PC-3 (cell line): ENCODE measurements around the gene GSTM3. TPM values are rescaled to one million over a fixed set of nuclear protein-coding genes. Genes with fewer than 3 reads are reported as not detected.

ENCODE experiments used
- ATAC-seq: fragments of 200-7000 bp; cut with Tn5 transposase; 2 replicates; pipeline ENCODE4 v1.9.1; 2020; ENCODE audit warnings: mild to moderate bottlenecking, moderate library complexity
- BruUV-seq: library from RNA; stranded (reverse); fragments of 400-500 nt; replicated peaks from 2 replicates; lab custom pipeline; 2021; lab: Mats Ljungman, UMichigan
- CTCF ChIA-PET: fragments of 300-600 bp; sonication (Branson Sonifier 250); formaldehyde crosslinking; loops from one replicate; lab custom pipeline; 2022; ENCODE audit warnings: antibody characterized with exemption; lab: Charles Lee
- POLR2A ChIA-PET: fragments of 300-600 bp; sonication (Branson Sonifier 250); formaldehyde crosslinking; loops from one replicate; lab custom pipeline; 2022; ENCODE audit warnings: antibody characterized with exemption; ENCODE audit not compliant: unreplicated experiment; lab: Charles Lee
- DNase-seq: peaks from one replicate; pipeline ENCODE4 v3.0.0-alpha.2; 2015
- H2AFZ ChIP-seq: fragments of 300-600 bp; sonication (generic); 2 replicates; pipeline ENCODE4 v1.6.0; 2016; ENCODE audit warnings: antibody characterized with exemption, low read length
- H3F3A ChIP-seq: fragments of 300-600 bp; sonication (generic); one replicate; pipeline ENCODE4 v1.6.0; 2017; ENCODE audit warnings: antibody characterized with exemption, low read length, control low read depth, mild to moderate bottlenecking; ENCODE audit not compliant: unreplicated experiment
- H3K27ac ChIP-seq: fragments of 300-600 bp; sonication (generic); 2 replicates; pipeline ENCODE4 v1.5.1; 2016; ENCODE audit warnings: mild to moderate bottlenecking, low read length
- H3K27me3 ChIP-seq: fragments of 300-600 bp; sonication (generic); 2 replicates; pipeline ENCODE4 v1.6.1; 2016; ENCODE audit warnings: low read length, mixed read lengths
- H3K36me3 ChIP-seq: fragments of 300-600 bp; sonication (generic); 2 replicates; pipeline ENCODE4 v1.6.1; 2016; ENCODE audit warnings: low read depth, mixed run types, low read length, mixed read lengths
- H3K4me1 ChIP-seq: fragments of 300-600 bp; sonication (generic); 2 replicates; pipeline ENCODE4 v1.5.1; 2016; ENCODE audit warnings: low read length; ENCODE audit not compliant: insufficient read depth
- H3K4me2 ChIP-seq: fragments of 300-600 bp; sonication (generic); 2 replicates; pipeline ENCODE4 v1.6.0; 2016; ENCODE audit warnings: low read length
- H3K4me3 ChIP-seq: fragments of 300-600 bp; sonication (generic); 2 replicates; pipeline ENCODE4 v1.5.1; 2016; ENCODE audit warnings: mild to moderate bottlenecking, low read length, mixed read lengths
- H3K79me2 ChIP-seq: fragments of 300-600 bp; sonication (generic); 2 replicates; pipeline ENCODE4 v1.6.1; 2017; ENCODE audit warnings: low read length, mixed read lengths
- H3K9ac ChIP-seq: fragments of 300-600 bp; sonication (generic); 2 replicates; pipeline ENCODE4 v1.6.0; 2016; ENCODE audit warnings: mild to moderate bottlenecking, low read length
- H3K9me2 ChIP-seq: fragments of 300-600 bp; sonication (generic); replicated peaks from 2 replicates; pipeline ENCODE4 v1.6.1; 2016; ENCODE audit warnings: mixed run types, low read length, mixed read lengths
- H3K9me3 ChIP-seq: fragments of 300-600 bp; sonication (generic); 2 replicates; pipeline ENCODE4 v1.6.1; 2016; ENCODE audit warnings: low read length, mixed read lengths
- H4K20me1 ChIP-seq: fragments of 300-600 bp; sonication (generic); 2 replicates; pipeline ENCODE4 v1.6.1; 2016; ENCODE audit warnings: low read length, mixed read lengths
- EZH2 ChIP-seq: fragments of 300-600 bp; sonication (generic); IDR thresholded peaks from one replicate; pipeline ENCODE4 v1.6.1; 2017; ENCODE audit warnings: antibody characterized with exemption, mild to moderate bottlenecking, low read length; ENCODE audit not compliant: unreplicated experiment
- EZH2phosphoT487 ChIP-seq: fragments of 300-600 bp; sonication (generic); IDR thresholded peaks from 2 replicates; pipeline ENCODE4 v1.6.1; 2018; ENCODE audit warnings: mild to moderate bottlenecking, antibody characterized with exemption, low read length, borderline replicate concordance
- intact Hi-C: fragments of 100-400 bp; cut with micrococcal nuclease; formaldehyde crosslinking; loops from 2 replicates; pipeline ENCODE4 v1.9.0; 2023
- total RNA-seq: library from RNA; depleted of rRNA; stranded (reverse); fragments of >200 nt; gene quantifications from 2 replicates; pipeline ENCODE4 v1.2.3, GENCODE V29; 2014
- TF ChIP-seq, protein P1 (sequence below): fragments of 300-600 bp; sonication (generic); conservative IDR thresholded peaks from 2 replicates; pipeline ENCODE4 v1.5.1; 2017; ENCODE audit warnings: antibody characterized with exemption, low read depth, mild to moderate bottlenecking, low read length

Gene GSTM3
- total RNA-seq, 1 experiment from 2014 or later = 76.6 TPM

DNA sequence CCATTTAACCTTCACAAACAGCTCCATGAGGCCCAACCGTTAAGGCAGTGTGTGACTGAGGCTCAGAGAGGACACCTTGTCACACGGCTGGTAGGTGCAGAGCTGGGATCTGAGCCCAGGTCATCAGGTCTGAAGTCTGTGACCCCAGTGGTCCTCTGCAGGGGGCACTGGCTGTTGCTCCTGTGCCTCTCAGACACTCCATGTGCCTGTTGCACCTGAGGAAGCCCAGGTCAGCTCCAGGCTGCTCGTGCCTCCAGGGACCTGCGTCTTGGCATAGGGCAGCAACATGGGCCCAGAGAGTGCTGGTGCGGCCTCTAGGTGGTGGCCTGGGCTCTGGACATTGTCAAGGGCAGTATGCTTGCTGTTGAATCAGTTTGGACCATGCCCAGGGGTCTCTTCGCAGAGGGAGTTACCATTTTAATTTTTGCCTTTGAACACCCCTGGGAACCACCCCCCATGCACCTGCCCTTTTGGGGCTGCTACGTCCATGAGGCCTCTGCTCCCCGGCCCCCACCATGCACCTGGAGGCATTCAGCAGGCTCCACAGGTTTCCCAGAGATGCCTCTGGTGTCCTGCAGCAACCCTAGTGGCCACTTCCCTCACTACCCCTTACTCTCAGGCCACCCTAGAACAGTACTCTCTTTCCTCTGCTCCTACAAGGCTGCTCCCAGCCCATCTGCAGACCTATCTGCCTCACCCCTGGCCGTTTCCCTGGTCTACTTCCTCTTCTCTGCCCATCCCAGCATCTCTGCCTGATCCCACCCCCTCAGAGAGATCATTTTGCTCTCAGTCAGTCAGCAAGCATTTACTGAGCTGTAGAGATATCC lies 48.1 kb upstream of the GSTM3 start:
- H3F3A ChIP-seq = no peaks in the 10 kb centered on the region
- DNase-seq (peak; percentile 39), ATAC-seq (peak; percentile 44)
- no peak overlapping the region for H2AFZ ChIP-seq
- TF ChIP-seq, protein P1, sequence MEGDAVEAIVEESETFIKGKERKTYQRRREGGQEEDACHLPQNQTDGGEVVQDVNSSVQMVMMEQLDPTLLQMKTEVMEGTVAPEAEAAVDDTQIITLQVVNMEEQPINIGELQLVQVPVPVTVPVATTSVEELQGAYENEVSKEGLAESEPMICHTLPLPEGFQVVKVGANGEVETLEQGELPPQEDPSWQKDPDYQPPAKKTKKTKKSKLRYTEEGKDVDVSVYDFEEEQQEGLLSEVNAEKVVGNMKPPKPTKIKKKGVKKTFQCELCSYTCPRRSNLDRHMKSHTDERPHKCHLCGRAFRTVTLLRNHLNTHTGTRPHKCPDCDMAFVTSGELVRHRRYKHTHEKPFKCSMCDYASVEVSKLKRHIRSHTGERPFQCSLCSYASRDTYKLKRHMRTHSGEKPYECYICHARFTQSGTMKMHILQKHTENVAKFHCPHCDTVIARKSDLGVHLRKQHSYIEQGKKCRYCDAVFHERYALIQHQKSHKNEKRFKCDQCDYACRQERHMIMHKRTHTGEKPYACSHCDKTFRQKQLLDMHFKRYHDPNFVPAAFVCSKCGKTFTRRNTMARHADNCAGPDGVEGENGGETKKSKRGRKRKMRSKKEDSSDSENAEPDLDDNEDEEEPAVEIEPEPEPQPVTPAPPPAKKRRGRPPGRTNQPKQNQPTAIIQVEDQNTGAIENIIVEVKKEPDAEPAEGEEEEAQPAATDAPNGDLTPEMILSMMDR = peak; percentile 52; the same call in 1 of the 2 replicates
- no peak for TF ChIP-seq EZH2phosphoT487
- H3K9ac ChIP-seq = no peak overlapping the region
- ChIA-PET CTCF (interaction anchor here (0.6 to 0.7 kb wide), 2 partner anchors 39 to 196 kb away, joined by 4 read pairs; partner anchors contain the start of gene AHCYL1), POLR2A (no interaction called here)
- H3K79me2 ChIP-seq = no peaks in the 10 kb centered on the region
- H3K4me1 ChIP-seq = peaks cover 52% of the 10 kb centered on the region
- H3K27me3 ChIP-seq = no peaks in the 10 kb centered on the region
- H3K4me2 ChIP-seq = no peak overlapping the region
- H3K9me2 ChIP-seq = no peaks in the 10 kb centered on the region
- H3K9me3 ChIP-seq = no peaks in the 10 kb centered on the region
- H4K20me1 ChIP-seq = no peaks in the 10 kb centered on the region
- no peak overlapping the region for H3K27ac ChIP-seq
- no peak overlapping the region for H3K4me3 ChIP-seq
- no peaks in the 10 kb centered on the region for H3K36me3 ChIP-seq
- intact Hi-C loops = no loop called here
- BruUV-seq = no TSS peak

DNA sequence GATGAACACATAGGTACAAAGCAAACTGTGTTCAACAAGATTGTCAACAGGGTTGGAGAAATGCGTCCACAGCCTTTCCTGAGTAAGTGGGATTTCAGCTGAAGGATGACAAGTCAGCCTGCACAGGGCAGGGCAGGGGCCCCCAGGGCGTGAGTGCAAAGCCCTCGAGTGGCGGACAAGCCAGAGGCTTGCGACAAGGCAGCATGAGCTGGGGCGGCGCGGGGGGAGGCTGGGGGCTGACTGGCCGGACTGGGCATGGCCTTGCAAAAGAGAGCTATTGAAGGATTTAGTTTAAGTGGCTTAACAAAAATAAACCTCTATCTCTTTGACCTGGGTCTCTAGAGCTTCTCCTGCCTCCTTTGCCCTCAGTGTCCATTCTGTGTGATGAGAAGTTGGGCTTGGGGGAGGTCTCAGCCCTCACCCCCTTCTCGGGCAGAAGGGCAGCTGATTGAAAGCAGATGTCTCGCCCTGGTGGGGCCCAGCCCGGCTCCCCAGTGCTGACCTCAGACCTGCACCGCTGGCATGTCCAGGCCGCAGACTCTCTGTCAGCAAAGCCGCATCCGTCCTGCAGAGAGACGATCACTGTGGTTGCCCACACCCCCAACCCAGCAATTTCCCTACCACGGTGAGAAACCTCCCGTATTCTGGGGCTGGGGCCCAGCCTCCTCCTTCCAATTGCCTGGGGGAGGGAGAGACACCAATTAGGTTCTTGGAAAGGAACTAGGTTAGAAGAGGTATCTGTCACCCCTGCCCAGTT lies 47.2 kb upstream of the GSTM3 start:
- Histone ChIP-seq H3K36me3 (no peaks in the 10 kb centered on the region), H3K79me2 (no peaks in the 10 kb centered on the region), H3K9me3 (no peaks in the 10 kb centered on the region), H3K27ac (peak overlapping the region; percentile 55), H3K4me2 (no peak overlapping the region), H3K4me3 (no peak overlapping the region), H3F3A (no peaks in the 10 kb centered on the region), H3K27me3 (no peaks in the 10 kb centered on the region), H2AFZ (no peak overlapping the region), H4K20me1 (no peaks in the 10 kb centered on the region), H3K4me1 (peaks cover 54% of the 10 kb centered on the region), H3K9me2 (no peaks in the 10 kb centered on the region), H3K9ac (no peak overlapping the region)
- TF ChIP-seq EZH2 (no peak), EZH2phosphoT487 (no peak)
- TF ChIP-seq, protein P1 = no peak
- intact Hi-C loops = loop anchor here (2.0 kb wide), 1 partner anchor 41 kb away; no protein-coding TSS in a partner anchor
- CTCF ChIA-PET = interaction anchor here (0.6 kb wide), 1 partner anchor 113 kb away, joined by 4 read pairs; no protein-coding TSS in a partner anchor
- ATAC-seq (no peak), DNase-seq (no peak)
- POLR2A ChIA-PET = no interaction called here
- no TSS peak for BruUV-seq
